Heart left ventricle (tissue), 16 donors: ENCODE data around the gene CELSR1. TPM values are rescaled to one million over a fixed set of nuclear protein-coding genes. Genes with fewer than 3 reads are reported as not detected.

ENCODE experiments used
- ATAC-seq, 4 donors: fragments of 200-7000 bp; cut with Tn5 transposase; one replicate each; pipeline ENCODE4 v1.9.1; 2020 to 2022; ENCODE audit warnings: moderate library complexity in 4 of 4, mild to moderate bottlenecking in 3 of 4, moderate number of reproducible peaks in 1 of 4
- DNase-seq, 5 donors: peaks; one replicate each; pipeline ENCODE4 v3.0.0-alpha.2; 2020
- H3K27ac ChIP-seq, 12 donors: fragments of 200-600 bp; sonication (generic) in 4 of 12; one replicate each; pipeline versions ENCODE4 v1.5.0 to v1.8.0; 2016 to 2022; ENCODE audit warnings: mild to moderate bottlenecking in 2 of 12
- H3K27me3 ChIP-seq, 9 donors: fragments of 200-600 bp; sonication (generic) in 2 of 9; one replicate each; pipeline versions ENCODE4 v1.5.1 to v1.8.0; 2016 to 2022; ENCODE audit warnings: mild to moderate bottlenecking in 3 of 9
- H3K36me3 ChIP-seq, 9 donors: fragments of 200-600 bp; sonication (generic) in 2 of 9; one replicate each; pipeline versions ENCODE4 v1.5.0 to v1.8.0; 2018 to 2022; ENCODE audit warnings: mild to moderate bottlenecking in 2 of 9
- H3K4me1 ChIP-seq, 12 donors: fragments of 200-600 bp; sonication (generic) in 4 of 12; one replicate each; pipeline versions ENCODE4 v1.5.0 to v1.8.0; 2016 to 2022; ENCODE audit warnings: mild to moderate bottlenecking in 3 of 12
- H3K4me3 ChIP-seq, 12 donors: fragments of 200-600 bp; sonication (generic) in 4 of 12; one replicate each; pipeline versions ENCODE4 v1.5.0 to v1.8.0; 2017 to 2022; ENCODE audit warnings: mild to moderate bottlenecking in 9 of 12, moderate library complexity in 4 of 12
- H3K9me3 ChIP-seq, 12 donors: fragments of 200-600 bp; sonication (generic) in 4 of 12; one replicate each; pipeline versions ENCODE4 v1.5.0 to v1.8.0; 2016 to 2022; ENCODE audit warnings: mild to moderate bottlenecking in 1 of 12
- CTCF ChIP-seq, 12 donors: fragments of 200-600 bp; sonication (generic) in 4 of 12; IDR thresholded peaks; one replicate each; pipeline versions ENCODE4 v1.5.0 to v1.8.0; 2018 to 2022; ENCODE audit warnings: antibody characterized with exemption in 12 of 12, mild to moderate bottlenecking in 5 of 12
- POLR2A ChIP-seq, 2 donors: fragments of 450-650 bp; IDR thresholded peaks; one replicate each; pipeline ENCODE4 v1.6.1; 2017; ENCODE audit warnings: antibody characterized with exemption in 2 of 2, mild to moderate bottlenecking in 2 of 2, moderate library complexity in 2 of 2
- WGBS, 4 donors: extraction: QIAGEN DNeasy Blood & Tissue Kit in 2 of 4; methylation state at CpG; one replicate each; pipeline versions ENCODE4 v1.1.5 to v1.1.7; 2013 to 2018; 5-methylcytosine and 5-hydroxymethylcytosine counted together
- intact Hi-C, 10 donors: fragments of 100-400 bp; cut with DNase I; formaldehyde crosslinking; loops; one replicate each; pipeline versions ENCODE4 v1.11.1 to v1.14.2; 2022
- polyA plus RNA-seq, 2 donors: library from polyadenylated mRNA; stranded (reverse); fragments of 200-250 nt; gene quantifications; one replicate each; pipeline ENCODE4 v1.2.3, GENCODE V29; 2013
- total RNA-seq, 9 donors: library from RNA; depleted of rRNA in 2 of 9; stranded (reverse); fragments of >200 nt in 2 of 9; fragmentation: NEBNext Ultra II Directional in 3 of 9; extraction: Animal tissue kit (Norgen Biotek cat#: 25700) in 3 of 9; gene quantifications; one replicate each; pipeline versions ENCODE4 v1.1.0 to v1.2.4, GENCODE V29; 2016 to 2023
- donor health status: ischemic (EF 13 %, LVEDD 7.1; RV severe dilation, severe dysfunction).
- donor health status: healthy with polysubstance abuse.
- donor health status: DM: no; HTN: yes; CAD: no.
- donor health status: DM: no; HTN: no; CAD: no.
- donor health status: ischemic (EF 25% LVEDD 6.9; RV normal size, moderate dysfunction).
- donor health status: ischemic (EF 25% LVEDD 5.7; RV mildly dilated, moderate dysfunction).
- donor health status: healthy.
- donor health status: DM: yes; HTN: yes; CAD: no.
- donor health status: ischemic (EF 35%, LVEDD 5.7; RV mildly dilated, moderate dysfunction).
- donor health status: nonischemic (EF 11% LVEDD 7.7; RV severe dilation, severe dysfunction).
- donor health status: DM: yes; HTN: yes; CAD: no.
- donor health status: PGD.
- donor health status: ischemic (EF 29% LVEDD 5.4; RV normal size, mild dysfunction).
- donor health status: nonischemic (EF 23%, LVEDD 6.1; RV moderate dilation, normal function).

The CELSR1 gene
- total and polyA plus RNA-seq, 11 donors, result 5.9 to 15.8 (median 11.9) TPM

GRCh38 chr22:46545086-46545792 is 7.8 kb upstream of the CELSR1 start:
- intact Hi-C loops, result loop anchor here in 4 of 10 donors (10.0 kb wide), 3 partner anchors 300 to 550 kb away; no protein-coding TSS in a partner anchor

GRCh38 chr22:46542011-46542985 is 4.9 kb upstream of the CELSR1 start:
- peak; percentile 63 to 89 (median 77) for DNase-seq
- H3K27me3 ChIP-seq, result peaks cover 0 to 37% (median 11%) of the 10 kb centered on the region in 9 donors
- H3K9me3 ChIP-seq, result no peaks in the 10 kb centered on the region
- intact Hi-C loops, result loop anchor here (1.0 to 10.0 kb wide), 9 partner anchors 175 to 547 kb away; no protein-coding TSS in a partner anchor
- WGBS, 4 donors, result 35 to 47% (median 39%) methylated on average over 17 to 27 of the region's 27 CpGs
- ATAC-seq, result peak; percentile 60 to 80 (median 74)
- H3K4me1 ChIP-seq, result peaks cover 3 to 45% (median 26%) of the 10 kb centered on the region in 12 donors
- H3K4me3 ChIP-seq, result no peak overlapping the region
- TF ChIP-seq CTCF (IDR thresholded peaks at IDR 0.05) (peak; percentile 79 to 97 (median 90)), POLR2A (IDR thresholded peaks at IDR 0.05) (no peak)
- no peaks in the 10 kb centered on the region for H3K36me3 ChIP-seq
- no peak overlapping the region for H3K27ac ChIP-seq

More at GRCh38 chr22:46545086-46545792, 7.8 kb upstream of the CELSR1 start:
- H3K36me3 ChIP-seq, result no peaks in the 10 kb centered on the region
- no peak for ATAC-seq
- WGBS, 4 donors, result 58 to 65% (median 63%) methylated on average over 10 of the region's 10 CpGs
- peak overlapping the region in 10 of 12 donors; percentile 36 to 98 (median 88) for H3K27ac ChIP-seq
- H3K9me3 ChIP-seq, result no peaks in the 10 kb centered on the region
- DNase-seq, result peak in 1 of 5 donors; percentile 9
- no peak for TF ChIP-seq POLR2A (IDR thresholded peaks at IDR 0.05)
- no peak for TF ChIP-seq CTCF (IDR thresholded peaks at IDR 0.05)
- H3K4me3 ChIP-seq, result no peak overlapping the region
- H3K4me1 ChIP-seq, result peaks cover 0 to 48% (median 26%) of the 10 kb centered on the region in 12 donors
- H3K27me3 ChIP-seq, result peaks cover 0 to 13% (median 0%) of the 10 kb centered on the region in 9 donors

GRCh38 chr22:46541536-46541935 is 4.1 kb upstream of the CELSR1 start:
- TF ChIP-seq CTCF (IDR thresholded peaks at IDR 0.05) (no peak), POLR2A (IDR thresholded peaks at IDR 0.05) (no peak)
- intact Hi-C loops, result loop anchor here in 9 of 10 donors (1.0 to 10.0 kb wide), 9 partner anchors 173 to 547 kb away; no protein-coding TSS in a partner anchor
- Histone ChIP-seq H3K27me3 (peaks cover 0 to 37% (median 11%) of the 10 kb centered on the region in 9 donors), H3K9me3 (no peaks in the 10 kb centered on the region), H3K4me1 (peaks cover 3 to 39% (median 20%) of the 10 kb centered on the region in 12 donors), H3K36me3 (no peaks in the 10 kb centered on the region), H3K27ac (no peak overlapping the region), H3K4me3 (no peak overlapping the region)
- 83 to 88% (median 85%) methylated on average over 7 of the region's 7 CpGs for WGBS, 4 donors
- ATAC-seq, result no peak
- no peak for DNase-seq
